ENCODE measurements around the gene RPUSD3. TPM values are rescaled to one million over a fixed set of nuclear protein-coding genes. Genes with fewer than 3 reads are reported as not detected.

RPUSD3 gene
- total RNA-seq, 4 donors from 2014 or later = 37.1 to 69.7 (median 52.2) TPM

GRCh38 chr3:9837701-9838582 is 5.9 kb downstream of the RPUSD3 start:
- no peaks in the 10 kb centered on the region for H3K9me3 ChIP-seq
- H3K27ac ChIP-seq = no peak overlapping the region
- TF ChIP-seq CTCF (IDR thresholded peaks at IDR 0.05) = no peak
- TF ChIP-seq EP300 (IDR thresholded peaks at IDR 0.05) = no peak
- H3K4me3 ChIP-seq = no peak overlapping the region
- no peak for DNase-seq (ENCODE audit: low spot score in 2 of 2)
- H3K4me1 ChIP-seq = peaks cover 0 to 7% (median 6%) of the 10 kb centered on the region in 4 donors
- H3K36me3 ChIP-seq = peaks cover 0 to 88% (median 22%) of the 10 kb centered on the region in 3 donors
- H3K27me3 ChIP-seq = no peaks in the 10 kb centered on the region
- WGBS, 2 donors = 77 to 80% methylated on average over 12 of the region's 12 CpGs

GRCh38 chr3:9834520-9835380 is 9.1 kb downstream of the RPUSD3 start:
- Histone ChIP-seq H3K27me3 (no peaks in the 10 kb centered on the region), H3K4me3 (no peak overlapping the region), H3K27ac (no peak overlapping the region), H3K4me1 (no peaks in the 10 kb centered on the region), H3K9me3 (no peaks in the 10 kb centered on the region), H3K36me3 (peaks cover 0 to 96% (median 11%) of the 10 kb centered on the region in 3 donors)
- no peak for DNase-seq (ENCODE audit: low spot score in 2 of 2)
- 76 to 77% methylated on average over 18 of the region's 18 CpGs for WGBS, 2 donors
- TF ChIP-seq EP300 (IDR thresholded peaks at IDR 0.05) (no peak), POLR2A (IDR thresholded peaks at IDR 0.05) (no peak)

- TF ChIP-seq POLR2A (IDR thresholded peaks at IDR 0.05) = no peak
- no peak for TF ChIP-seq EP300 (IDR thresholded peaks at IDR 0.05)
- TF ChIP-seq CTCF (IDR thresholded peaks at IDR 0.05) = no peak
- DNase-seq (ENCODE audit: low spot score in 2 of 2) = no peak
- no peak overlapping the region for H3K4me3 ChIP-seq
- H3K9me3 ChIP-seq = no peaks in the 10 kb centered on the region
- 86 to 91% methylated on average over 8 to 9 of the region's 9 CpGs for WGBS, 2 donors
- H3K27ac ChIP-seq = no peak overlapping the region
- no peaks in the 10 kb centered on the region for H3K4me1 ChIP-seq
- H3K27me3 ChIP-seq = no peaks in the 10 kb centered on the region
- H3K36me3 ChIP-seq = peaks cover 0 to 96% (median 11%) of the 10 kb centered on the region in 3 donors
Observed at GRCh38 chr3:9833078-9833477, 10.7 kb downstream of the RPUSD3 start.

GRCh38 chr3:9831253-9831652 is 12.6 kb downstream of the RPUSD3 start:
- Histone ChIP-seq H3K36me3 (peaks cover 0 to 97% (median 11%) of the 10 kb centered on the region in 3 donors), H3K27me3 (no peaks in the 10 kb centered on the region), H3K4me3 (no peak overlapping the region), H3K4me1 (no peaks in the 10 kb centered on the region), H3K27ac (no peak overlapping the region), H3K9me3 (no peaks in the 10 kb centered on the region)
- WGBS, 2 donors = 87 to 96% methylated on average over 3 of the region's 3 CpGs
- DNase-seq (ENCODE audit: low spot score in 2 of 2) = no peak
- TF ChIP-seq EP300 (IDR thresholded peaks at IDR 0.05) (no peak), POLR2A (IDR thresholded peaks at IDR 0.05) (no peak), CTCF (IDR thresholded peaks at IDR 0.05) (no peak)

- peaks cover 0 to 84% (median 5%) of the 10 kb centered on the region in 3 donors for H3K36me3 ChIP-seq
- H3K4me1 ChIP-seq = no peaks in the 10 kb centered on the region
- no peak for DNase-seq (ENCODE audit: low spot score in 2 of 2)
- no peaks in the 10 kb centered on the region for H3K27me3 ChIP-seq
- H3K27ac ChIP-seq = no peak overlapping the region
- no peaks in the 10 kb centered on the region for H3K9me3 ChIP-seq
- no peak overlapping the region for H3K4me3 ChIP-seq
- WGBS, 2 donors = 86 to 95% methylated on average over 12 to 16 of the region's 17 CpGs
- no peak for TF ChIP-seq CTCF (IDR thresholded peaks at IDR 0.05)
- TF ChIP-seq POLR2A (IDR thresholded peaks at IDR 0.05) = no peak
- TF ChIP-seq EP300 (IDR thresholded peaks at IDR 0.05) = no peak
Observed at GRCh38 chr3:9828801-9829755, 14.7 kb downstream of the RPUSD3 start.
